Measurements from ENCODE around the gene KCP.

Gene KCP

GRCh38 chr7:128904381-128905197 lies 5.9 kb downstream of the KCP start:
- no peak for TF ChIP-seq ZFX (IDR thresholded peaks at IDR 0.05; ENCODE audit: borderline replicate concordance)
- TF ChIP-seq CTCF (IDR thresholded peaks at IDR 0.05) = peak; percentile 91

GRCh38 chr7:128903621-128904361 lies 6.7 kb downstream of the KCP start:
- no peak for TF ChIP-seq CTCF (IDR thresholded peaks at IDR 0.05)
- TF ChIP-seq ZFX (IDR thresholded peaks at IDR 0.05; ENCODE audit: borderline replicate concordance) = no peak
- H3K27ac ChIP-seq = no peak overlapping the region

More at GRCh38 chr7:128904381-128905197, 5.9 kb downstream of the KCP start:
- no peak overlapping the region for H3K27ac ChIP-seq

GRCh38 chr7:128902761-128903585 lies 7.5 kb downstream of the KCP start:
- no peak for TF ChIP-seq ZFX (IDR thresholded peaks at IDR 0.05; ENCODE audit: borderline replicate concordance)
- TF ChIP-seq CTCF (IDR thresholded peaks at IDR 0.05) = no peak
- H3K27ac ChIP-seq = no peak overlapping the region

- no peak overlapping the region for H3K27ac ChIP-seq
- no peak for TF ChIP-seq ZFX (IDR thresholded peaks at IDR 0.05; ENCODE audit: borderline replicate concordance)
Measured at GRCh38 chr7:128900237-128900636, 10.3 kb downstream of the KCP start.

GRCh38 chr7:128899392-128899791 lies 11.1 kb downstream of the KCP start:
- TF ChIP-seq ZFX (IDR thresholded peaks at IDR 0.05; ENCODE audit: borderline replicate concordance) = no peak
- TF ChIP-seq CTCF (IDR thresholded peaks at IDR 0.05) = no peak
- no peak overlapping the region for H3K27ac ChIP-seq

- no peak for TF ChIP-seq CTCF (IDR thresholded peaks at IDR 0.05)
- TF ChIP-seq ZFX (IDR thresholded peaks at IDR 0.05; ENCODE audit: borderline replicate concordance) = no peak
- no peak overlapping the region for H3K27ac ChIP-seq
Measured at GRCh38 chr7:128895320-128895719, 15.2 kb downstream of the KCP start.

- TF ChIP-seq CTCF (IDR thresholded peaks at IDR 0.05) = no peak
- no peak for TF ChIP-seq ZFX (IDR thresholded peaks at IDR 0.05; ENCODE audit: borderline replicate concordance)
- no peak overlapping the region for H3K27ac ChIP-seq
Measured at GRCh38 chr7:128894101-128894440, 16.4 kb downstream of the KCP start.

Data from 22Rv1 (cell line).